ENCODE data around the gene NDUFC1.
"Not testable (repeated sequence)": the region's sequence is repeated elsewhere in the genome, so short reads cannot be mapped to it uniquely, and the experiment has no call there.

The NDUFC1 gene

DNA sequence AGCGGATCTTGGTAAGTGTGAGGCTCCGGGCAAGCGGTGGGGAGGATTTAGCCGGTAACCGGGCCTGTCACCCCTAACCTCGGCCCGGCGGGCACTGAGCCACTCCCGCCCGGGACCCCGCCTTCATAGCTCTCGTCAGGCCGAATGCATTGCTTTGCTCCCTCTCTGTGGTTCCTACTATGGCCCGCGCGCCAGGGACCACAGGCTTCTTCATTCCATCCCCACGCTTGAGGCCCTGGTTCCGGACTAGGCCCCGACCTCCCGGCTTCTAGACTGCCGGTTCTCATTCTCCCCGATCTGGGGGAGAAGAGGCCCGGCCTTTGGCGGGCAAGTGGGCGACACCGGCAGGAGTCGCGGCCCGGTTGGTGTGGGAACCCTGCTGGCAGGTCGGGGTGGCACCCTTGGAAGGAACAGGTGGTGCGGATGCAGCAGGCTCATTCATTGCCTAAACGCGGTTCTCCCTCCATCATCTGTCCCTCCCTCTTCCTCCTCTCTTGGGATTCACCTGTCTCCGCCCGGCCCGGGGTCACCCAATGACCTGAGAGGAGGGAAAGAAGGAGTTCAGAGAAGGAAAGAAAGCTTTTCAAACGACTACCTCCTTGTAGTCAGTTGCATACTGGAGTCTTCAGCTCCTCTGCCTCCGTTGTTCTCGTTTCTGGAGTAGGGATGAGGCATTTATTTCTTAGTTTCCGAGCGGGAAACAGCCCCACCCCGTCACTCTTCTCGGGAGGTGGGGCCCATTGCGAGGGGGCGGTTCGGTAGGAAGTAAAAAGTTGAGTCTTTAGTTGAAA, at the start of gene NDUFC1:
TSS of gene NDUFC1 (minus strand) at position 657 of the 791 bp plus-strand sequence. CDS start 6,679 bp downstream, outside the sequence.
- DNase-seq = peak; percentile 54

DNA sequence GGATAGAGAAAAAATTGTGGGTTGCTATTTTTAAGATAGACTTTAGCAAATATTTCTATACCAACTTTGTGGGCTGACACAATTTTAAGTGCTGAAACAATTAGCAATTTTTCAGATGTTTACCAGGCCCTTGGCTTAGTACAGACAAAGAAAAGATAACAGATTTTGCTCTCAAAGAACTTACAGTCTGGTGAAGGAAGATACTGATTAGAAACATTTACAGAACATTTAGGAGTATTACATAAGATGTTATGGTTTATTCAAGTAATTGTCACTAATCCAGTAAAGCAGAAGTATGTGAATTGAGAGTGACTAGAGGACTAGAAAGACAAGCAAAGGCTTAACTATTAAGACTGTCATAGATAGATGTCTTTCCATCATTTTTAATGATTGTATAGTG, 35.3 kb upstream of the NDUFC1 start:
- no peak for DNase-seq

DNA sequence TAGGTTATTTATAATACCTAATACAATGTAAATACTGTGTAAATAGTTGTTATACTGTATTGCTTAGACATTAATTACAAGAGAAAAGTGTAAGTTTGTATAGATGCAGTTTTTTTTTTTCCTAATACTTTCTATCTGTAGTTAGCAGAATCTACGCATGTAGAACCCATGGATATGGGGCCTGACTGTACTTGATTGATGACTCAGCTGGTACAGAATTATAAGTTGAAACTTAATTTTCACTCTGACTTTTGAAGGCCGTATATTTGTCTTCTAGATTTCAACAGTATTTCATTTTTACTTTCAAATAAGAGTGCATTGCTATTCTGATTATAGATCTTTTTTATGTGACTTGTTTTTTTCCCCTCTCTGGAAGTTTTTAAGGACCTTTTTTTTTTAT, 30.8 kb upstream of the NDUFC1 start:
- DNase-seq = no peak

DNA sequence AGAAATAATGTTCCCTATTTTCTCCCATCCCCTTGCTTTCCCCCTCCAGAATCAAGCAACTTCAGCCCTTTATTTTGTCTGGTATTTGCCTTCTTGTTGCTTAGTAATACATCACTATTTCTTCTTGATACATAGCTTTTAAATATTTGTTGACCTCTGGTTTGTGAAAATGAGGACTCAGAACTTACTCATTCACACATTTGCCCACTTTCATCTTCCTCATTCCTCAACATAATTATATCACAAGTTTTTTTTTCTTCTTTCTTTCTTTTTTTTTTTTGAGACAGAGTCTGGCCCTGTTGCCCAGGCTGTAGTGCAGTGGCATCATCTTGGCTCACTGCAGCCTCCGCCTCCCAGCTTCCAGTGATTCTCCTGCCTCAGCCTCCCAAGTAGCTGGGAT, 28.9 kb upstream of the NDUFC1 start:
- DNase-seq = no peak

DNA sequence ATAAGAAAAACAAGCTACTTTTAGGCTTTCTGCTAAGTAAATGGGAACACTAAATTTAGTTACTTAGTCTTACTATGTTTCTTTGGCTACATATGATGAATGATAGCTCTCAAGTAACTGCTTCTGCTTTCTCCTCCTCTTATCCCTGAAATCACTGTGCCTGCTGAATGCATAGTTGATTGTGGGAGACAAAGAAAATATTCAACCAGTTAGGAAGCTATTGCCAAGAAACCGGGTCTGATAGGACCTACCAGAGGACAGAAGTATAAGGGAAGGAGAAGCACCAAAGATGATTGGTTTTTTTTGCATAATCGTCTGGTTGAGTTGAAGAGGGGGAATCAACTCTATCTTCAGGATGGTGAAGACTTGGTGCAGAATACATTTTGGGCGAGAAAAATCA, 28.0 kb upstream of the NDUFC1 start:
- no peak for DNase-seq

DNA sequence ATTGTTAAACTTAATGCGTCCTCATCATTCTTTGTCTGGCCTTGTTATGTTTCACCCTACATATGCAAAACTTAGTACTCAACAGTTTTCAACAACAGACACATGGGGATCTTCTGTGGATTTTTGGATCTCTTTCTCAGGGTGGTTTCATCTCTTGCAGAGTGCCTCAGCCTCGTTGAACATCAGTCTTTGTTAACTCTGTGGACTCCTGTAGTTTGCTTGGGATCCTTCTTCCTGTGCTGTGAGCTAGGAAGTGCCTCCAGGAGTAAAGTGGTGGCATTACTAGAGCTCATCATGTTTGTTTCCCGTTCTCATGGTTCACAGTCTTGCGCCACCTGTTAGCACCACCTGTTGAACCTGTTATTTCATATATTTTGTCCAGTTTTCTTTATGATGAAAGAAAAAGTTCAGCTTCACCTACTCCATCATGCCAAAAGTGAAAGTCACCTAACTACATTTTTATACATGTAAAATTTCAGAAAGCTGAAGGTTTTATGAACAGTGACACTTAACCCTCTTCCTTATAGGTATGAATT, 27.5 kb upstream of the NDUFC1 start:
- DNase-seq = no peak

DNA sequence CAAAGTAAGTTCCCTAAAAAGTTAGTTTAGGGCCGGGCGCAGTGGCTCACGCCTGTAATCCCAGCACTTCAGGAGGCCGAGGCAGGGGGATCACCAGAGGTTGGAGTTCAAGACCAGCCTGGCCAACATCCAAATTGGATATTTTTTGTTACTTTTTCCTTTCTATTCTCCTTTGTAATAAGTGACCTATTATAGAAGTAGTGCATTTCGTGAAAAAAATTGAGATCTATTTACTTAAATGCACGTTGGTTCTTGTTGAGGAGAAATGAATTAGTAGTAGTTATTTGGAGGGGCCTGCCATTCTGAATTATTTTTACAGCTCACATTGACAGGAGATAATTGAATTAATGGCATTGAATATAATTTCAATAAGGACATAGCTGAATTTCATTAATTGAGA, 22.3 kb upstream of the NDUFC1 start:
- DNase-seq = no peak

DNA sequence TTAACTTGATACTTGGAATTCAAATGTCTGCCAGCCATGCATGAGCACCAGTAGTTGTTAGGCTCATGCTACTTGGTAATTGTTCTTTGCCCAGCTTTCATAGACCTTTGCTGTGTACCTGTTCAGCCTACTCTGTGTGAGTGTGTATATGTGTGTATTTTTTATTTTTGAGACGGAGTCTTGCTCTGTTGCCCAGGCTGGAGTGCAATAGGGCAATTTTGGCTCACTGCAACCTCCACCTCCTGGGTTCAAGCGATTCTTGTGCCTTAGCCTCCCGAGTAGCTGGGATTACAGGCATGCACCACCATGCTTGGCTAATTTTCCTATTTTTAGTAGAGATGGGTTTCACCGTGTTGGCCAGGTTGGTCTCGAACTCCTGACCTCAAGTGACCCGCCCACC, 20.3 kb upstream of the NDUFC1 start:
- not testable (repeated sequence) for DNase-seq

DNA sequence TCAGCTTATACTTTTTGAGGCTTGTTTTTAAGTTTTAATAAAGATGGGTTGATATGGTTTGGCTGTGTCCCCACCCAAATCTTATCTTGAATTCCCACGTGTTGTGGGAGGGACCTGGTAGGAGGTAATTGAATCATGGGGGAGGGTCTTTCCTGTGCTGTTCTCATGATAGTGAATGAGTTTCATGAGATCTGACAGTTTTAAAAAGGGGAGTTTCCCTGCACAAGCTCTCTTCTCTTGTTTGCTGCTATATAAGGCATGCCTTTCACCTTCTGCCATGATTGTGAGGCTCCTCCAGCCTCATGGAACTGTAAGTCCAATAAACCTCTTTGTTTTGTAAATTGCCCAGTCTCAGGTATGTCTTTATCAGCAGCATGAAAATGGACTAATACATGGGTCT, 19.8 kb upstream of the NDUFC1 start:
- not testable (repeated sequence) for DNase-seq

DNA sequence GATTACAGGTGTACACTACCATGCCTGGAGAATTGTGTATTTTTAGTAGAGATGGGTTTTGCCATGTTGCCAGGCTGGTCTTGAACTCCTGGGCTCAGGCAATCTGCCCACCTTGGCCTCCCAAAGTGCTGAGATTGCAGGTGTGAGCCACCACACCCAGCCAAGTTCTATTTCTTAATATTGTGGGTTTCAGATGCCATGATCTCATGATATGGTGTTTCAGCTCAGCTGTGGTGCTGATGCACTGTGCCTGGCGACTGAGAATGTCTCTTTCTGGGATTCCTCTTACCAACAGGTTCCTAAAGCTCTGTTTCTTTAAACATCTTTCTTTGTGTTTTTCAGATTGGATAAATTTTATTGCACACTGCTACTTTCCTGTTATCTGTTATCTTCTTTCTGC, 17.3 kb upstream of the NDUFC1 start:
- no peak for DNase-seq

DNA sequence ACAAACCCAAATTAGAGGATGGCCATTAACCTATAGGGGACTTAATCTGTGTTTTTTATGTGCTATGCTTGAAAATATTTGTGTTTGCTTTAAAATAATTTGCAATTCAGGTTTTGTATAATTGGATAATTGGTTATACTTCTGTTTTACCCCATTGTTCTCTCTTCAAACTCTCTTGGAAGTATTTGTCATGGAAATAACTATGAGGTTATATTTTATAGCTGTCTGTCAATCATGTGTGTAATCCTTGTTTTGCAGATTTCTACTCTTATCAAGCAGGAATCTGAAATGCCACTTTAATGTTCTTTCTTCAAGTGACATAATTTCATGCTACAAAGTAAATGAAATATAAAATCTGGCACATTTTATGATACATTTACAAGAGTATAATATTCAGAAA, 15.4 kb upstream of the NDUFC1 start:
- no peak for DNase-seq

DNA sequence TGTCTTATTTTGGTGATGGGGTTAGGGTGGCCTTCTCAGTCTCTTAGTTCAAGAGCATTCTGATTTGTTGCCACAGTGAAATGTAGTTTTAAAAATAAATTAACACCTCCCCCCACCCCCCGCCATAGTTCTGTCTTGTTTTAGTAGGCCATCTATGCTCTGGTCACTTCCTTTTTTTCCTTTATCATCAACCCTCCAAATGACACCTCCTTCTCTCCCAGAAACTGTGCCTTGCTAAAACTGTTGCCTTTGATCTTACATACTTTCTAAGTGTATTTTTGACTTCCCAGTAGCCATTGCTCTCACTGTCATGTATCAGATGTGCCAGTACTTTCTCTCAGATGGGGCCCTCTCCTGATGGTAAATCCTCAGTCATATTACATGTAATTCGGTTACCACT, 14.5 kb upstream of the NDUFC1 start:
- DNase-seq = no peak

DNA sequence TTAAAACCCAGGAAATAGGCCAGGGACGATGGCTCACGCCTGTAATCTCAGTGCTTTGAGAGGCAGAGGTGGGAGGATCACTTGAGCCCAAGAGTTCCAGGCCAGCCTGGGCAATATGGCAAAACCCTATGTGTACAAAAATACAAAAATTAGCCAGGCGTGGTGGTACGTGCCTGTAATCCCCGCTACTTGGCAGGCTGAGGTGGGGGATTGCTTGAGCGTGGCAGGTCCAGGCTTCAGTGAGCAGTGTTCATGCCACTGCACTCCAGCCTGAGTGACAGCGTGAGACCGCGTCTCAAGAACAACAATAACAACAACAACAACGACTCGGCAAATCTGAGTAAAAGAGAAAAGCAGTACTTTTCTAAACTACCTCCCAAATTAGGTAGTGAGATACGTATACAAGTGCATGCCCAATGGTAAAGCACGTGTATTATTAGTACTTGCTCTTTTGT, 13.0 kb upstream of the NDUFC1 start:
- DNase-seq = no peak

DNA sequence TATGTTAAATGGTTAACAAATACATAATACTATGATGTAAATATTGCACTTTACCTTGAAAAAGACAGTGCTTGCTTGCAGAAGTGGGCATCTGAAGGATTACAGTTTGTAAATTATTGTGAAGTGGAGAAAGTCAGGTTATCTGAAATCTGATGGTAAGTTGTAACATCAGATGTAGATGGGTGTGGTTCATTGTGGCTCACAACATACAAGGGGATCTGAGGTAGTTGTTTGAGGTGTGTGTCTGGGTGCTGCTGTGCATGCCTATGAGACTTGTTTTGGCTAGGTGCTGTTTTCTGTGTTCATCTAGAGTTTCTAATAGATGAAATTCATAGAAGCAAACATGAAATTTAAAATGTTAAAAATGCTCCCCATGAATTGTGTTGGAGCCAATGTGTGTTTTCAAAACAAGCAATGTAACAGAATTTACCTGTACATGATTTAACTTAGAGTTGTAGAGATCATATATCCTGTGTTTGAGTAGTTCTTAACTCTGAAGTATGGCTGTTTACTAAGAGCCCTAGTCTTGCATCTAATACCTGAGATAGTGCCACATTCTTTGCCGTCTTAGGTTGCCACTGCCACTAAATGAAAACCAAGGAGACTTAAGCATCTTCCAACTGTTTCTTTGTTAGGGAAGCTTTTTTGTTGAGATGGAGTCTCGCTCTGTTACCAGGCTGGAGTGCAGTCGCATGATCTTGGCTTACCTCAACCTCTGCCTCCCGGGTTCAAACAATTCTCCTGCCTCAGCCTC, 11.9 kb upstream of the NDUFC1 start:
- DNase-seq = no peak

DNA sequence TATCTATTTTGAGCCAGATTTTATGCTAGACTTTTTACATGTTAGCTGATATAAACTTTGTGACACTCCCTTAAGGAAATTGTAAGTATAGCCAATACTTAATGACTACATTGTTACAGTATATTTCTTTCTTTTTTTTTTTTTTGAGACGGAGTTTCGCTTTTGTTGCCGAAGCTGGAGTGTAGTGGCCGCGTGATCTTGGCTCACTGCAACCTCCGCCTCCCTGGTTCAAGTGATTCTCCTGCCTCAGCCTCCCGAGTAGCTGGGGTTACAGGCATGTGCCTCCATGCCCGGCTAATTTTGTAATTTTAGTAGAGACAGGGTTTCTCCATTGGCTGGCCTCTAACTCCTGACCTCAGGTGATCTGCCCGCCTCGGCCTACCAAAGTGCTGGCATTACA, 11.1 kb upstream of the NDUFC1 start:
- DNase-seq = not testable (repeated sequence)

DNA sequence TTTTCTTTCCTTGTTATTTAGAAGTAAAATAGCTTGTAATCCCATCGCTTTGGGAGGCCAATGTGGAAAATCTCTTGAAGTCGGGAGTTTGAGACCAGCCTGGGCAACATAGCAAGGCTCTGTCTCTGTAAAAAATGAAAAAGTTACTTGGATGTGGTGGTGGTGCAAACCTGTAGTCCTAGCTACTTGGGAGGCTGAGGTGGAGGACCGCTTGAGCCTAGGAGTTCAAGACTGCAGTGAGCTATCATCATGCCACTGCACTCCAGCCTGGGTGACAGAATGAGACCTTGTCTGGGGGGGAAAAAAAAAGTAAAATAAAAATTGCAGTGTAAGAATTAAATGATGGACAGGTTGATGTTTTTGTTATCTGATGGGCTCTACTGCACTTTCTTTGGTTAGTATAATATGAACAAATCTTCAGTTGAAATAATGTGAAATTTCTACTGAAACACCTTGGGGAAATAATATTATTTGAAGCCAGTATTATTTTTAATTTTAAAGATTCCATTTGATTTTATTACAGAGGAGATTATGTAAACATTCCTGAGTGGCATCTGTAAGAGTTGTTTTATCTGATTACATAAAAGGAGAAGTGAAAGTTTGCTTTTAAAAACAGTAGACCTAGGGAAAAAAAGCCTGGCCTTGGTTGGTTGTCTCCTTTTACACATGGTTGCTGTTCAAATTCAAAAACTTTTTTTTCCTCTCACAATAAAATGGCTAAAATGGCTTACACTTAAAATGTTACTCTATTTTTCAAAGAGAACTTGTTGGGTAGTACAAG, 10.5 kb upstream of the NDUFC1 start:
- no peak for DNase-seq

DNA sequence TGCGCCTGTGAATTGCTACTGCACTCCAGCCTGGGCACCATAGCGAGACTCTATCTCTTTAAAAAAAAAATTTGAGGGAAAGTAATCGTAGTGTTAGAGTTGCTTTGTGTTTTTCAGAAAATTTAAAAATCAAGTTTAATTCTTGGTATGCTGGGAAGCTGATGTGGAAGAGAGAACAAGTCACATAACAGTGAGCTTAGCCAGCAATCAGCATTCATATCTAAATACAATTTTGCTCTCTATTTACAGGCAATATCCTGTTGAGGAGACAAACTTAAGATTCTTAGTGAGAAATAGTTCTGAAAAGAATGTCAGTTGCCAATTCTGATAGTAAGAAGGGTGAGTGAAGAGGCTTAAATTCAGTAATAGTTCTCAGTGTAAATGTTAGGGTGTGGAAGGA, 9.6 kb upstream of the NDUFC1 start:
- no peak for DNase-seq

DNA sequence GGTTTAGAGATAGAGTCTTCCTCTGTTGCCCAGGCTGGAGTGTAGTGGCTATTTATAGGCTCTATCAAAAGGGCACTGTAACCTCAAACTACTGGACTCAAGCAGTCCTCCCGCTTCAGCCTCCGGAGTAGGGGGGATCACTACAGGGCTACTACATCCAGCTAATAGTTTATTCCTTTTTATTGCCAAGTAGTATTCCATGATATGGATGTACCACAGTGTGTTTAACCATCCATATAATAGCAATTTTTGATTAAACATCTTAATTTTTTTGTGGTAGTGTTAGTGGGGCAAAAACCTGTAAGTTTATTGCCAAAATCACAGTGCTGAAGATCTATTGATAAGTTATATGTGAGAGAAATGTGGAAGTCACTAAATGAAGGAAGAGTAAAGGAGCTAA, 2.6 kb upstream of the NDUFC1 start:
- DNase-seq = no peak

DNA sequence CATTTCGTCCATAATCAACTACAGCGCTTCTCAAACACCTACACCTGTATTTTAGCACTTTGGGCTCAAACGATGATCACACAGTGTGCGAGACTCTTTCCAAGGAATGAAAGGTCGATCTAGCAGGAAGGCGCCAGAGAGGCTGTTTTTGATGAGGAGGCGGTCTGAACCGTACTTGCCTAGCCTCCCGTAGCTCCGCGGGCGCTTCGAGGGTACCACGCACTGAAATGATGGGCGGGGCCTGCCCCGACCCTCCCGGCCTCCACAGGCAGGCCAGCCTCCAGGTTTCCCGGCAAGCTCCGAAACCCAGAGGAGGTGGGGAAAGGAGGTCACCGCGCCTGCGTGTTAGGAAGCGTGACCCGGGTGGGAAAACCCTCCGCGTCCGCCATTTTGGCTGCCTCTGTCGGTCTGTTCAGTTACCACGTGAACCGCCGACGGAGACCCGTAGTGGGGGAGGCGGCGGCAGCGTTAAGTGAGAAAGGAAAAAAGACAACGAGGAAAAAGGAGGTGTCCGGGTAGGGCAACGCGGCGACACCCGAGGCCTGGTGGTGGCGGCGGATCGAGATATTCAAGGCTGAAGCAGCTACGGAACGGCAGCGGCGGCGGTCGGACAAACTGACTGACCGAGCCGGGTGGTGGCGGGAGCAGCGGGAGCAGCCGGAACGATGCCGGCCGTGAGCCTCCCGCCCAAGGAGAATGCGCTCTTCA, 1.0 kb downstream of the NDUFC1 start, which contains the start of gene NAA15:
TSS of gene NAA15 (plus strand) at position 393 of the 708 bp plus-strand sequence. CDS start at position 666, 273 bp downstream.
- peak; percentile 95 for DNase-seq

DNA sequence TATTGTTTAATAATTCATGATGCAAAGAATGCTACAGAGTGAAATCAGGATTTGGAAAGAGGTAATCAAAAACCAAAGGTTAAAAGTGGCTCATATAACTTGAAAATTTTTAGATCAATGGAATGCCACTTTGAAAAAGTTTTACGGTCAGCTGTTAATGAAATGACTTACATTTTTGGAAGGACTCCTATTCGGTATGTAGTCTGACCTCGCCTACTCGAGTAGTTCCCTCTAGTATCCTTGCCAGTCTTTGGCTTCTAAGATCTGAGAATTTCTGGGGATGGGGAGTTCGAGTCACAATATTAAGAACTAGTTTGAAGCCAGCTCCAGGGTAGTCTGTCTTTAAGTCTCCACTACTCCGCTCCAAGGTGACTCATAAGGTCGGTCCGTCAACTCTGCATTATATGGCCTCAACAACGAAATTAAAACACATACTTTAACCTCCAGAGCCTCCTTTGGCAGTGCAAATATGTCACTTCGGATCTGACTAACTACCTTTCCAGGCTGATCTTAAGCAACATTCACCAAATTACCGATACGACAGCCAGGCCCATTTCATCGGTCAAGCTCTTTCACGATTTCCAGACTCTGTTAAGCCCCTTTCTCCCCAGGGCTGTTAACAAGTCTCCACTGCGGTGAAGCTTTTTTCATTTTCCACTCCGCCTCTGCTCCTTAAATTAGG, 1.7 kb downstream of the NDUFC1 start:
- DNase-seq = no peak

DNA sequence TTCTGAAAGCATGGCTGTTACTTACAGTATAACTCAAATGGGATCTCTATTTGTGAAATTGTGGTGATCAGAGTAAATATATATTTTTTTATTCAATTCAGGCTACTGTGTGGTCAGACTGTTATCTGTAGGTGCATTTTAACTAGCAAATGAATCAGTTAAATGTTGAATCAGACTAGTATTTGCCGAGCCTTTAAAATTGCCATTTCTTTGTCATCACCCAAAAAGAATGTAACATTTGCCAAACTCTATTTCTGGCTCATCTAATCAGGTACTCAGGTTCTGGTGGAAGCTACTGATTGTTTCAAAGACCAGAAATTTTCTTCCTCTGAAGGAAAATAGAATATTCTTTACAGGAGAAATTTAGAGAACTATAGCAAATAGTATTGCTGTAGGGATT, 2.7 kb downstream of the NDUFC1 start:
- DNase-seq = no peak

DNA sequence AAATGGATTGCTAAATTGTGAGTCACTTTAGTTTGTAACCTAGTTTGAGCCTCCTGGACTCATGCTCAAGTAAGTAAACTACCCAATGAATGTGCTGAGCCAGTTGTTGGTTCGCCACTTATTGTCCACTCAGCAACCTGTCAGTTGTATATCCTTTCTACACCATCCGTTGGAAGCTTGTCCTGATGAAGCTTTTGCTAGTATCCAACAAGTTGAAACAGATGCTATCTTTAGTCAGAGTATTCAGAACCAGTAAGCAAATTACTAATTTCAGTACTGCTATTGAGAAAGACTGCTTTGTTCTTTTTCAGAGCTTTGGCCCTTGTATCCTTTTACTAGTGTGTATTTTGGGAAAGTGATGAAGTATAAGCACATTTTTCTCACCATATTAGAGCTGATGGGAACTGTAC, 5.3 kb downstream of the NDUFC1 start:
- no peak for DNase-seq
